Measurements from ENCODE around the gene CELA3B. TPM values are rescaled to one million over a fixed set of nuclear protein-coding genes. Genes with fewer than 3 reads are reported as not detected.

The CELA3B gene
- total RNA-seq, 1 experiment from 2014 or later = not detected

DNA sequence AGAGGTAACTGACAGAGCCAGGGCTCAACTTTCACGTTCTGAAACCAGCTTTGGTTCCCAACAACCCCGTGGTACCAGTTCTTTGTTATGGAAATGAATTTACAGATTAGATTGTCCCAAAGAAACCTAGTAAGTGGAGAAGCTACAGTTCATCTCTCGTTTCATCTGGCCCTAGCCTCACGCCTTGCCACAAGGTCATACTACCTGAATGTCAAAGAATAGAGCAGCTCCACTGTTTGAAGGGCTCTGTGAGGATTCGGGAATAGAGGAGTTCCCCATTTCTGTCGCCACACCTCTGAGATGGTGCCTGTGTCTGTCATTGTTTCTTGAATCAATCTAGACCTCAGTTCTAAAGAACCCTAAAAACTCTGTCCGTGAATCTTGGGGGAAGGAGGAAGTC lies 60.7 kb downstream of the CELA3B start:
- intact Hi-C loops (cut with micrococcal nuclease; ENCODE audit: unreplicated experiment) = no loop called here

DNA sequence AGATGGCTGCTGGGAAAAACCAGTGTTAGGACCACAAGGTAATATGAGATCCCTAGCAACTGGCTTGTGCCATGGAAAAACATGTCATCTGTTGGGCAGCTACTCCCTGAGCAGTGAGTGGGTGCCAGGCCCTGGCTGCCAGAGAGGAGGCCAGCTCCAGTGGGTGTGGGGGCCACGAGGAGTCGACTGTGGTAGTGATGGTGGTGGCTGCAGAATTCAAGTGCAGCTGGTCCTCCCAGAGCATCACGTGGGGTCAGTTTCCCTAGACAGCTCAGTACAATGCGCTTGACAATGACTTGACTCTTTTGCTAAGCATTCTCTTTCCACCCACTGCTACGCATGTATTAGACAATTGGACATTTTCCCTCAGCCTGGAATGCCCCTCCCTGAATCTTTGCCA lies 61.2 kb downstream of the CELA3B start:
- Histone ChIP-seq H3K4me1 (peaks cover 22% of the 10 kb centered on the region), H3K36me3 (ENCODE audit: control insufficient read depth, insufficient read depth, low read length) (no peaks in the 10 kb centered on the region), H3K27me3 (replicated peaks; ENCODE audit: control insufficient read depth, insufficient read depth, low read length) (no peaks in the 10 kb centered on the region), H3K9me3 (no peaks in the 10 kb centered on the region), H3K4me3 (ENCODE audit: low read depth, low read length) (no peak overlapping the region)
- intact Hi-C loops (cut with micrococcal nuclease; ENCODE audit: unreplicated experiment) = no loop called here
- POLR2A ChIA-PET = no interaction called here
- TF ChIP-seq, protein P1, sequence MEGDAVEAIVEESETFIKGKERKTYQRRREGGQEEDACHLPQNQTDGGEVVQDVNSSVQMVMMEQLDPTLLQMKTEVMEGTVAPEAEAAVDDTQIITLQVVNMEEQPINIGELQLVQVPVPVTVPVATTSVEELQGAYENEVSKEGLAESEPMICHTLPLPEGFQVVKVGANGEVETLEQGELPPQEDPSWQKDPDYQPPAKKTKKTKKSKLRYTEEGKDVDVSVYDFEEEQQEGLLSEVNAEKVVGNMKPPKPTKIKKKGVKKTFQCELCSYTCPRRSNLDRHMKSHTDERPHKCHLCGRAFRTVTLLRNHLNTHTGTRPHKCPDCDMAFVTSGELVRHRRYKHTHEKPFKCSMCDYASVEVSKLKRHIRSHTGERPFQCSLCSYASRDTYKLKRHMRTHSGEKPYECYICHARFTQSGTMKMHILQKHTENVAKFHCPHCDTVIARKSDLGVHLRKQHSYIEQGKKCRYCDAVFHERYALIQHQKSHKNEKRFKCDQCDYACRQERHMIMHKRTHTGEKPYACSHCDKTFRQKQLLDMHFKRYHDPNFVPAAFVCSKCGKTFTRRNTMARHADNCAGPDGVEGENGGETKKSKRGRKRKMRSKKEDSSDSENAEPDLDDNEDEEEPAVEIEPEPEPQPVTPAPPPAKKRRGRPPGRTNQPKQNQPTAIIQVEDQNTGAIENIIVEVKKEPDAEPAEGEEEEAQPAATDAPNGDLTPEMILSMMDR (IDR thresholded peaks at IDR 0.05; ENCODE audit: insufficient read depth in 1 of 2, low read depth in 1 of 2, low read length in 1 of 2, severe bottlenecking in 1 of 2, unreplicated experiment in 1 of 2) = no peak
- no peak for DNase-seq
- Mint-ChIP-seq H3K4me1 (ENCODE audit: low read depth, unreplicated experiment) (peaks cover 6% of the 10 kb centered on the region), H3K36me3 (ENCODE audit: insufficient read depth, unreplicated experiment) (no peaks in the 10 kb centered on the region), H3K27ac (ENCODE audit: unreplicated experiment) (no peak overlapping the region), H3K9me3 (ENCODE audit: unreplicated experiment) (no peaks in the 10 kb centered on the region), H3K27me3 (ENCODE audit: insufficient read depth, unreplicated experiment) (no peaks in the 10 kb centered on the region), H3K4me3 (ENCODE audit: unreplicated experiment) (no peak overlapping the region)
- CTCF ChIA-PET = interaction anchor here (0.7 kb wide), 1 partner anchor 805 kb away, joined by 3 read pairs; no protein-coding TSS in a partner anchor
- BruUV-seq (replicated peaks) = no TSS peak

More for the DNA sequence above, 60.7 kb downstream of the CELA3B start:
- Histone ChIP-seq H3K36me3 (ENCODE audit: control insufficient read depth, insufficient read depth, low read length) (no peaks in the 10 kb centered on the region), H3K27me3 (replicated peaks; ENCODE audit: control insufficient read depth, insufficient read depth, low read length) (no peaks in the 10 kb centered on the region), H3K4me1 (peaks cover 16% of the 10 kb centered on the region), H3K9me3 (no peaks in the 10 kb centered on the region), H3K4me3 (ENCODE audit: low read depth, low read length) (no peak overlapping the region)
- Mint-ChIP-seq H3K4me3 (ENCODE audit: unreplicated experiment) (no peak overlapping the region), H3K36me3 (ENCODE audit: insufficient read depth, unreplicated experiment) (no peaks in the 10 kb centered on the region), H3K4me1 (ENCODE audit: low read depth, unreplicated experiment) (peaks cover under 1% of the 10 kb centered on the region), H3K27me3 (ENCODE audit: insufficient read depth, unreplicated experiment) (no peaks in the 10 kb centered on the region), H3K27ac (ENCODE audit: unreplicated experiment) (no peak overlapping the region), H3K9me3 (ENCODE audit: unreplicated experiment) (no peaks in the 10 kb centered on the region)
- ChIA-PET POLR2A (no interaction called here), CTCF (no interaction called here)
- no peak for DNase-seq
- BruUV-seq (replicated peaks) = no TSS peak
- TF ChIP-seq, protein P1 (IDR thresholded peaks at IDR 0.05; ENCODE audit: insufficient read depth in 1 of 2, low read depth in 1 of 2, low read length in 1 of 2, severe bottlenecking in 1 of 2, unreplicated experiment in 1 of 2) = no peak

Other genes starting within 250 kb of the CELA3B start
- 49.1 and 52.0 TPM in 2 replicates for gene USP48, start 193.9 kb upstream of the CELA3B start, total RNA-seq (2022)
- gene LDLRAD2, start 164.8 kb upstream of the CELA3B start, total RNA-seq (2022) = not detected in 2 replicates
- gene HSPG2, start 39.7 kb upstream of the CELA3B start, total RNA-seq (2022) = 234 and 237 TPM in 2 replicates
- gene CELA3A, start 24.6 kb downstream of the CELA3B start, total RNA-seq (2022) = not detected in 2 replicates
- 240 and 251 TPM in 2 replicates for gene CDC42, start 75.7 kb downstream of the CELA3B start, total RNA-seq (2022)
- 0.21 and 0.79 TPM in 2 replicates for gene WNT4, start 166.1 kb downstream of the CELA3B start, total RNA-seq (2022)